CD4-positive, alpha-beta T cell treated with Interleukin-17A for 1 hour (primary cell): ENCODE data around the gene EPHA10.

ENCODE experiments used
- DNase-seq: peaks from one replicate; pipeline ENCODE4 v3.0.0-alpha.2; 2020

Gene EPHA10

DNA sequence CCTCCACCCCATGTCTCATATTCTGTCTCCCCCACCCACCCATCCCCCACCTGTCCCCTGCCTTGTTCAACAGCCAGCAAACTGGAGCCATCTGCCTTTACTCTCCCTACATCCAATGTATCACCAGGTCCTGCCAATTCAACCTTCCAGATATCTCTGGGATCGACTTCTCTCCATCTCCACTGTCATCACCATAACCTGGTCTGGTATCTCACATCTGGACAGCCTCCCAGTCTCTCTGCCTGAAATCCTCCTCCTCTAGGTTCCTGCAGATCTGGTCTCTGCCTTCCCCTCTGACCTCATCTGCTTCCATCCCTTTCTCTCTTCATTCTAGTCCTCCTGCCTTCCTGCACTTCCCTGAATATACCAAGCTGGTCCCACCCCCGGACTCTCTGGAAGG, 94.8 kb downstream of the EPHA10 start:
- no peak for DNase-seq

DNA sequence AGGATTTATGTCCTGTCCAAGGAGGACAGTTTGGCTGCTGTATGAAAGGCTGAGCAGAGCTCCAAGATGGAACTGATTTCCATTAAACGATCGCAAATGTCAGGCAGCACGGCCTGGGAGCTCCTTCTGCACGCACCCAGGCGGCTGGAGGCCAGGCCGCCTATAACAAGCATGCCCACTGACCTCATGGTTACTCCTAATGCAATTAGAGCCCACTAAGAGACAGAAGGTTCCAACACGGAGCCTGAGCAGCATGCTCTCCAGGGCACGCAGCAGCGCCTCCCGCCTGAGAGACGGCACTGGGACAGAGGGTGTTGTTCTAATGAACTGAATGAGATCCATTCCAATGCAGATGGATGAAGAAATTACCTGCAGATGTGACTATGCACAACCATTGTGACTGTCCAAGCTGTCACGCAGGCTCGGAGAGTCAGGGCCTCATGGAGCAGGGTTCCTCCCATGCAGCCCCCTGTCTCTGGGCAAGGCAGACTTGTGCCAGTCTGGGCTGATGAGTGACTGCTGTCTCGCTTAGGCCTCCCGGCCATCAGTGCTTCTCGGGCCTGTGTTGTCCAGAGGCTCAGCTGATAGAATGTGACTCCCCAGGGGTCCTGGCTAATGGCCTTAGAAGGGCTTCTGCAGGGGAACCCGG, 97.8 kb downstream of the EPHA10 start:
- no peak for DNase-seq

DNA sequence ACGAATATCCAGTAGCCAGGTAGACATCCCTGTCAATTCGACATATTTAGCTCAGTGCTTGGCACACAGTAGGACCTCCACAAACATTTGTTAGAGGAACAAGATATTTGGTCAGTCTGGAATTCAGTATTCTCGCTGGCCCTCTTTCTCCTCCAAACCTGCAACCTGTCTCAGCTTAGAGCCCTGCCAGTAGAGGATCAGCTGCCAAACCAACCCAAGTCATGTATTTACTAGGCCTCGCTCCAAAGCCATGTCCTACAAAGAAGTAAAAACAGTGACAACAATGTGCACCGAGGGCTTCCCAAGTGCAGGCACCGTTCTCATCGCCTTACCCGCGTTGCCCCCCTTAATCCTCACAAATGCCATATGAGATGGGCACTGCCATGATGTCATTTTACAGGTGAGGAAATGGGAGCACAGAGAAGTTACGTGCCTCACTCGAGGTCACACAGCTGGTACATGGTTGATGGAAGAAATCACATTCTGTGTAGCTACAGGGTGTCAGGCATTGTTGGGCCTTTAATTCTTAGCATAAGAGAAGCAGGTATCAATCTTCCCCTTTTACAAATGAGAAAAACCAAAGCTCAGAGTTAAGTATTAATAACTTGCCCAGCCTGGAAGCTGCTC, 98.6 kb downstream of the EPHA10 start:
- DNase-seq, result no peak
